ENCODE results near the gene TOMM7.
A peak's percentile ranks its signal among the peaks of the same experiment; 100 is the strongest.
"Not testable (repeated sequence)": the region's sequence is repeated elsewhere in the genome, so short reads cannot be mapped to it uniquely, and the experiment has no call there.

Gene TOMM7

DNA sequence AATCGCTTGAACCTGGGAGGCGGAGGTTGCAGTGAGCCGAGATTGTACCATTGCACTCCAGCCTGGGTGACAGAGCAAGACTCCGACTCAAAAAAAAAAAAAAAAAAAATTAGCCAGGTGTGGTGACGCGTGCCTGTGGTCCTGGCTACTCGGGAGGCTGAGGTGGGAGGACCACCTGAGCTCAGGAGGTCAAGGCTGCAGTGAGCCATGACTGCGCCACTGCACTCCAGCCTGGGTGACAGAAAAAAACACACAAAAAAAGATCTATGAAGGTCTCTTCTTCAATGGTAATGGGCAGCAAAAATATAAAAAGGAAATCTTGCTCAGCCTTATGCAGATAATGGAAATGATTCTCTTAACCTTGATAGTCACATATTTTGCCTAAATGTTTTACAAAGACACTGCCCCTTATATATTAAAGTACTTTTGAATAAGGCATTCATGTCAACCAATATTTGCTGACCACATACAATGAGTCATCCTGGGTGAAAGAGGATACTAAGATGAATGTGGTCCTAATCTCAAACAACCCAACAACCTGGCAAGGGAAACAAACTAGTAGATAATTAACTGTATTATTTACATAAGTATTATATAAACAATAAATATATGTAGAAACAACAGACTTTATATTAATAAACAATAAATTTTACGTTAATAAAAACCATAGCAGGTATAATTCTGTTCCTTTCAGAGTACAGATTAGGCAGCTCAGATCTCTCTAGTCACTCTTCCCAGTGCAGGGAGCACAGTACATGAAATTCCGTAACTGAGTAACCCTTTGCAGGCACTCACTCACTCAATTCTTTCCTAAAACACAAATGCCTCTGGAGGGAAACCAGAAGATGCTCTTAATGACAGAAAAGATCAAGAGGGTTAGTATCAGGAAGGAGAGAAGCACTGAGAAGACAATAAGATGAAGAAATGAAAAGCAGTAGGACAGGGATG is 8.1 kb downstream of the TOMM7 start:
- peak; percentile 53 for DNase-seq

DNA sequence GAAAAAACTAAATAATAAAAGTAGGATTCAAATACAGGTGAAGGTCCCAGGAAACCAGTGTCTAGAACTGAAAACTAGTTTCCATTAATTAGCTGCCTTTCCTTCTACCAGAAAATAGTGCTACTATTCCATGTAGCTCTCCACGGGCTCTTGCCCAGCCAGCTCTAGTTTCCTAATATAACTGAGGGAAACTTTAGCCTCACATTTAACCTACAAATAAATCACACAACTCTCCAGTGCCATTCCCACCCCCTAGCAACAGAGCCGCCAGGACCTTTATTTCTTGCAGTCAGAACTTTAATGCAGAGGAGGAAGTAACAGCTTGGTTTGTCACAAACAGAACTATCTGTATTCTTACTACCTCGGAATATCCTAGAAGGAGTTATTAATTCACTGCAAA is 10.3 kb downstream of the TOMM7 start:
- no peak for DNase-seq

DNA sequence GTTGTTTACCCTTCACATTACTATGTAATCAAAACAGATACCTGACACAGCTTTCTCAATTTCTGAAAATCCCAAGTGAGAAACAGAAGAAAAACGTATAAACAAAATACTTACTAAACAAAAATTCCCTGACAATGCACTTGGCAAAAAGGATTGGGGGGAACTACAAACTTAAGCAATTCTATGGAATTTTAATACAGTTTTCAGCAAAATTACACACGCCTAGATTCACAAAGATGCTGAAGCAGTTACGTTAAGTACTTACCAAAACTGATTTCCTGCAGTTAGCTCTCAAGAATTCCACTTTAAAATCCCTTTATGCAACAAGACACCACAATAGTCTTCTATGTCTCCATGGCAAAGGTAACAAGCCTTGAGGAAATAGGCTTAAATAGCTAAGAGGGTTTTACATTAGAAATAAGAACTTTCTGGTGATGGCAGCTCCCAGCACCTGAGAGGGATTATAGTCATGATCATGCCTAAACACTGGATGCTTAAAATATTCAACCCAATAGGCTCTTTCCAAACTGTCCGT is 10.8 kb downstream of the TOMM7 start:
- DNase-seq, result no peak

DNA sequence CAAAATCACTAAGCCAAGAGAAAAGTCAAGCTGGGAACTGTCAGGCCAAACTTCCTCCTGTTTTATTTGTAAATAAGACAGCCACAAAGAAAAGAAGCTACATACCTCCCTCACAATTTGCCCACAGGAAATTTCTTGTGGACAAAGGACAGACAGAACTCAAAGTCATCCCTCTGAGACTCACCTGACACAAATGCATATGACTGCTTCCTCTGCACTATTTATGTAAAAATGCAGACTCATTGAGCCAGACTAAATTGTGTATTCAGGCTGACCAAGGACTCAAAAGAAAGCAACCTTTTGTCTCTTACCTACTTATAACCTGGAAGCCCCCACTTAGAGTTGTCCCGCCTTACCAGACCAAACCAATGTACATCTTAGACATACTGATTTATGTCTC is 11.8 kb downstream of the TOMM7 start:
- DNase-seq, result no peak

DNA sequence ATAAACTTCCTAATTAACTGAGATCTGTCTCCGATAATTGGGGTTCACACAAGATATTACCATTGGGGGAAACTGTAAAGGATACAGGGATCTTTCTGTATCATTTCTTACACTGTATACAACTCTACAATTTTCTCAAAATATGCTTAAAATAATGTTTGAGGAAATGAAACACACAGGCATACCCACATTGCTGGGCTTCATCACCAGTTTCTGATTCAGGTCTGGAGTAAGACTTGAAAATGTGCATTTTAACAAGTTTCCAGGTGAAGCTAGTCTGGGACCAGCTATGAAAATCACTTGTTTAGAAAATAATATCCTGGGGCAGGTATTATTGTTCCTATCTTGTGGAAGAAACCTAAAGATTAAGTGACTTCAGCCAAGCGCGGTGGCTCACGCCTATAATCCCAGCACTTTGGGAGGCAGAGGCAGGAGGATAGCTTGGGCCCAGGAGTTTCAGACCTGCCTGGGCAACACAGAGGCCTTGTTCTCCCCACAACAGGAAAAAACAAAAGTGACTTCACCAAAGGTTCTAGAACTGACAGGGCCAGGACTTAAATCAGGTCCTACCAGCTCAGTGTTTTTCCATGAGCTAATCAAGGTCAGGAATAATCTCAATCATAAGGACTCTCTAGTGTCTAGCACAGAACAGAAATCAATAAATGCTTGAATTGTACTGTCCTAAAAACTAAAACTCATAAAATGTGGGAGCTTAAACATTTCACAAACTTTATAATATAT is 12.6 kb downstream of the TOMM7 start:
- DNase-seq, result no peak

DNA sequence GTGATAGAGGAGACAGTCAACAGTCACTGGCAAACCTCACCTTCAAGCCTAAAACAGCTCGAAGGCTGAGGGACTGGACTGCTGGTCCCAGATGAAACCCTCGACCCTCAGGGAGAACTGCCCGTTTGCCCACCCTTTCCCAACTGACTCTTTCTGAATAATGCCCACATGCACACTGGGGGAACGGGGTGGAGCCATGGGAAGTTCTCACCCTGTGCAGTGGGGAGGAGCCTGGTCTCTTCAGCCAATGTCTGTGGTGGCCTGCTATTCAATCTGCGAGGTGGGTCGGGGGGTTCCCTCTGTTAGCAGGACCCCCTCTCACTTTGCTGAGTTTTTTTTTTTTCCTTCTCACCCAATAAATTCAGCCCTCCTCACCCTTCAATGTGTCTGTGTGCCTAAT is 14.5 kb downstream of the TOMM7 start:
- no peak for DNase-seq

DNA sequence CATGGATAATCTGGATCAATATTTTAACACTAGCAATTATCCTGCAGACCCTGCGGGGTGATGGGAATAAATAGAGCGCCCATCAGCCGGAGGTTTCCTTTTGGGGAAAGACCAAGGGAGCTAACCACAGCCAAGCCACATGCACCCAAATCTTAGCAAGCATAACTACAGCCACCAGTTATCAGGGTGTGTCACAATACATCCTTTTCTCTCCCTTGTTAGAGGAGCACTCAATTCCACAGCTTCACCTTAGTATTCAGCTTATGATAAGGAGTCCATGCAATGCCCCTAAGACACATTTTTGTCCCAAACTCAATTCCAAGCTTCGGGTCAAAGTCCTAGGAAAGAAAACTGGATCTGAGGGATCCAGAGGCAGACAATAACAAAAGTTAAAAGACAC is 15.9 kb downstream of the TOMM7 start:
- no peak for DNase-seq

DNA sequence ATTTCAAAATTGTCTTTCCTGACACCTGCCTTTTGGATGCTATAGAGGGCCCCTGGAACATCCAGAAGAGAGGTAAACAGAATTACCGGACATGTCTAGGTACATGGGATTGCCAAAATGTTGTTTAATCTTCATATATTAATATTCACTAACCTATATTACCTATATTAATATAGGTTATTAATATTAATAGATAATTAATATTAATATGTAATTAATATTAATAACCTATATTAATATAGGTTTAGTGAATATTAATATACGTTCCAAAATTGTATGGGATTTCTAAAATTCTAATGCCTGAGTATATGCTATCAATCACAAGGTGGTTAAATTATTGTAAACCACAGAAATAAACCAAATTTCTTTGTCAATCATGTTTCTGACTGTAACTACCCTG is 17.4 kb downstream of the TOMM7 start:
- DNase-seq, result no peak

DNA sequence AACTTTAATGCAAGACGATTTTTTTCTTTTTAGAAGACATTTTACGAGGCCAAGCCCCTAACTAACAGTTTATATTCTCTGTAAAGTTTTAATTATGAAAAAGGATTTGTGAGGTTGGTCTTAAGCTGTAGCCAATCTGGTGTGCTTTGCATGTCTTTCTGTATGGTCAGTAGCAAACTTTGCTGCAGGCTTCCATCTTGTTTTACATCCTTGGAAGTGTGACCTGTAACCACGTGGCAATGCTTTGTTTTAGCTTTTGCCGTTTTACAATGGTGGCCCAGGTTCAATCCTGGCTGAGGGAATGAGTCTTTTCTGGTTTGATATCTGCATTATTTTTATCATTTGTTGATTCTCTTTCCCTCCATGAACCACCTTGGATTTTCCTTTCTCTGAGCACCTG is 19.8 kb downstream of the TOMM7 start:
- DNase-seq, result not testable (repeated sequence)

DNA sequence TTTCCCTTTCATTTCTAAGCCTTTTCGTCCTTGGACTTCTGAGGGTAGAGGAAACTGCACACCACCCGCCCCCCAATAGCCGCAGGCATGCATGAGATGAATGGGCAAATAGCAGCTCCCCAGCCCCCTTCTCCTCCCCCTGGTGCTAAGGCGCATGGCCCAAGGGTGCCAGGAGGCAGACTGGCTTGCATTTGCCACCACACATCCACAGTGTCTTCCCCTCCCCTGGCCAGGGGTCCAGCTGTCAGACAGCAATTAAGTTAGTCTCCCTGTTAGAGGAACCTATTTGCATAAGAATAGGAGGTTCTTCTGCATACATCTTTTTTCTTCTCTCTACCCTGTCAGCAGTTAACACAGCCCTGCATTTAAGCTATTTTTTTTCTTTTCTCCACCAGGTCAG is 20.2 kb downstream of the TOMM7 start:
- no peak for DNase-seq

DNA sequence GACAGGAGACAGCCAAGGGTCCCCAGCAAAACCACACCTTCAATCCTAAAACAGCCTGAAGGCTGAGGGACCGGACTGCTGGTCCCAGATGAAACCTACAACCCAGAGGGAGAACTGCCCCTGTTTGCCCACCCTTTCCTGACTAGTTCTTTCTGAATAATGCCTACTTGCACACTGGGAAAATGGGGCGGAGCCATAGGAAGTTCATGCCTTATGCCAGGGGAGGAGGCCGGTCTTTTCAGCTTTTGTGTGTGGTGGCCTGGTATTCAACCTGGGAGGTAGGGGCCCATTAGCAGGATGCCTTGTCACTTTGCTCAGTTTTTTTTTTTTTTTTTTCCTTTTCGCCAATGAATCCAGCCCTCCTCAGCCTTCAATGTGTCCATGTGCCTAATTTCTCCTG is 20.7 kb downstream of the TOMM7 start:
- DNase-seq, result no peak

DNA sequence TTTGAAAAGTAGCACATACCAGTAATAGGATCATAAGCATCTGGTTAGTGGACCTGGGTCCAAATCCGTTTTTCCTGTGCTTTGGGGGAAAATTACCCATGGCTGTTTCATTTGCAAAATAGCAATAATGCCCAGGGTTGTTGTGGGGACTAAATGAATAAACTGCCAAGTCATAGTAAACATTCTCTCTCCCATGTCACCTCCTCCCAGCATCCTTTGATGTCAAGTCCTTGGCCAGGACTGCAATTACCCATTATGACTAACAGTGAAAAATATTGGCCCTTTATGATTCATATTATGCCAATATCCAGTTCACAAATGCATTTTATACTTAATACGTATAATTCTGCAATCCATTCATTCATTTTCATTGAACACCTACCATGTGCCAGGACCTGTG is 23.0 kb downstream of the TOMM7 start:
- peak; percentile 37 for DNase-seq

DNA sequence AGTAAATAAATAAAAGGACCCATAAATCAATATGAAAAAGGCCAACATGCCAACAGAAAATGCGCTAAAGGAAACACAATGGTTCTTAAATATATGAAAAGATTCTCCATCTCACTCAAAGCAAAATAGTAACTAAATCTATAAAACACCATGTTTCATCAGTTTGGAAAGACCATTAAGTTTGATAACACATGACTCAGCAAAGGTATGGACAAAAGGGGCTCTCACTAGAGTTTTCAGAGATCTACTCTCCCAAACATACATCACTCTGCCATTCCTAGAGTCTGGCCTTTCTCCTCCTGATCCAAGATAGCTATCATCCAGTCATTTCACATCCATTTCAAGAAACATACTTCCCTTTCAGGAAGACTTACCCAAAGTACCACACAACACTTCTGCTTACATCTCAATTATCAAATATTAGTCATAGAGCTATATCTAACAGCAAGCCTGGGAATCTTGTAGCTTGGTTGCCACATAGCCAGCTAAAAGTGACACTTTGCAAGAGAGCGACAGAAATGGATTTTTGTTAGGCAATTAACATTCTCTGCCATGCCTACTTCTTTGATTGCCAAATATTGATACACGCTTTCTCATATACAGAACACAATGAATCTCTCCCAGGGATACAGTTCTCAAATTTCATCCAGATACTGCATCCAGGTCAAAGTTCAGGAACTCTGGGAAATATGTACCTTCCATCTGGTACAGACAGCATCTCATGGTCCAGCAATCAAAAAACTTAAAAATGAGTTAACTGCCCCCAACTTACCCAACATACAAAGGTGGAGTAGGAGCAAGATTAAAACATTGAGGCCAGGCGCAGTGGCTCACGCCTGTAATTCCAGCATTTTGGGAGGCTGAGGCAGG is 28.8 kb downstream of the TOMM7 start:
- DNase-seq, result no peak

DNA sequence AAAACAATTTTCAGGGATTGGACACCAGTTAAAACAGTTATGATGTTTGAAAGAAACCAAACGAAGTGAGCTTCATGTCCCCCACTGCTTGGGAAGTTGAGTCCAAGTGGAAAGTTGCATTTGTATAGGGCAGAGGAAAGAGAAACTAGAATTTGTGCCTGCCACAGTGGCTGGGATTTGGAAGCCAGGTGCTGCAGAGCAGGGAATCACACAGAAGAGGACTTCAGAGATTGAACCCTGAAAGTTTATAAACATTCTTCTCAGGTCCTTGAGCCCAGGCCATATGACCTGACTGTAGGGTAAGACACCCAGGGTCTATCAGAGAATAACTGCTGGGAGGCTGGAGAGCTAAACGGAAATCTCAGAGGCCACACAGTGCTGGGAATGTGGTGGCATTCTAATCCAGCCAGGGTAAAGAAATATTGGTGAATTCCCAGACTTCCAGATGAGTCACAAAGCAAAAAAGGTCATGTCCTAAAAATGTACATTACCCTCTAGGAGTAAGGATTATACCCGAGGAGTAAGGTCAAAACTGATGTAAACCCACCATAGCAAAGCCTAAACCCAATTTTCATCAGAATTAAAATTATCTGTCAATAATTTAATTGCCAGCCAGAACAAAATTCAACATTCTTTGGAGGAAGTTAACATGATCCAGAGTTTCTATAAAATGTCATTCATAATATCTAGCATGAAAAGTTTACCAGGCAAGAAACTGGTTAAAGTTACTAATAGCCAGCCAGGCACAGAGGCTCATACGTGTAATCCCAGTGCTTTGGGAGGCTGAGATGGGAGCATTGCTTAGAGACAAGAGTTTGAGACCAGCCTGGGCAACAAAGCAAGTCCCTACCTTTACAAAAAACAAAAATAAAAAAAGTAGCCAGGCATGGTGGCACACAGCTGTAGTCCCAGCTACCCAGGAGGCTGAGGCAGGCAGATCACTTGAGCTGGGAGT is 31.2 kb downstream of the TOMM7 start:
- peak; percentile 55 for DNase-seq

DNA sequence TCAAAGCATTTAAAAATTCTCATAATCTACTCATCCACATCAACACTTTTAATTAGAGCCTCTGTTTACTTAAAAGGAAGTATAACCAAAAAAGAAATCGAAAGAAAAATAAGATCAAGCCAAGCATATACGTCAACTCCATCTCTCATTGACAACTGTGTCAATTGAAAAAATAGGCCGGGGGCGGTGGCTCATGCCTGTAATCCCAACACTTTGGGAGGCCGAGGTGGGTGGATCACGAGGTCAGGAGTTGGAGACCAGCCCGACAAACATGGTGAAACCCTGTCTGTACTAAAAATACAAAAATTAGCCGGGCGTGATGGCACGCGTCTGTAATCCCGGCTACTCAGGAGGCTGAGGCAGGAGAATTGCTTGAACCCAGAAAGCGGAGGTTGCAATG is 32.0 kb downstream of the TOMM7 start:
- not testable (repeated sequence) for DNase-seq

DNA sequence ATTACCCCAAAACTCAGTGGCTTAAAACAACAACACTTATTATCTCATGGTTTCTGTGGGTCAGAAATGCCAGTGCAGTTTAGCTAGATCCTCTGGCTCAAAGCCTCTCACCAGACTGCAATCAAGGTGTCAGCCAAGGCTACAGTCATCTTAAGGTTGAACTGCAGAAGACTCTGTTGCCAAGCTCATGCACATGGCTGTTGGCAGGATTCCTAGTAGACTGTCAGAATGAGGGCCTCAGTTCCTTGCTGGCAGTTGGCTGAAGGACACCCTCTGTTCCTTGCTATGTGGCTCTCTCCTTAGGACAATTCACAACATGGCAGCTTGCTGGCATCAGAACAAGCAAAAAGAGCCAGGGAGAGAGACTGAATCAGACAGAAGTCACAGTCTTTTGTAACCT is 34.7 kb downstream of the TOMM7 start:
- no peak for DNase-seq

DNA sequence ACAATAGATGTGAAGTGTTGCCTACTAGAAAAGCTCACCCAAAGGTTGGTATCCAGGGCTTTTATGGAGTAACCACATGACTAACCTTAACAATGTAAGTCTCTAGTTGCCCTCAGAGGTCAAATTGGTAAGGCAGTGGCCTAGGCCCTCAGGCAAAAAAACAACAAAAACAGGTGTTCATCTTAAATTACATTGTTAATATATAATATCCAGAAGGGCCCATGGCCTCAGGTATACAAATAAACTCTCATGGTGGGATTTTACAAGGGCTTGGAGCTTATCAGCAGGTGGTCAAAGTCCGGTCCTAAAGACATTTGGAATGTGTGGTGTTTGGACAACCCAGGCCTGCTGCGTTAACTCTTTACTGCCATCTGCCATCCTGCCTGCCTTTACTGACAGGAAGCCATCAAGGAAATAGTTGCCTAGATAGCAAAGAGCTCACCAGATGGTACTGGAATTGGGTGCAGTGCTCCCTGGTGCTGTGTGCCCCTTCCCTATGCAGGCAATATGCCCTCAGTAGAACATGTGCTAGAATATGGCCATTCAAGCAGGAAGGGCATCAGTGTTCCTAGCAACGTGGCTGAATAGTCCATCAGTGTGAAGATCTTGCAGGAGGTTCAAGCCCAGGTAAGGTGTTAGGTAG is 36.2 kb downstream of the TOMM7 start:
- DNase-seq, result no peak

DNA sequence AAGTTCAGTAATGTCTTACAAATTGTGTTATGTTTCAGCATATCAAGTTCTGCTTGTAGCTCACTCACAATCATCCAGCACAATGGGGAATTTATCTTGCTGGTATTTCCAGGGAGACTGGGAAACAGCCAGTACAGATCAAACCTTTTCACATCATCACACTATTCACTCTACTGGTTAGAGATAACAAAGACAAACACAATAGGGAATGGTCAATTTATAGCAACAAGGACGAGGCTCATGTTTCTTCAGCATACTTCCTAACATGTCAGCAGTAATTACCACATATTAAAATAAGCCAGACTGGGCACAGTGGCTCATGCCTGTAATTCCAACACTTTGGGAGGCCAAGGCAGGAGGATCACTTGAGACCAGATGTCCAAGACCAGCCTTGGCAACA is 38.3 kb downstream of the TOMM7 start:
- DNase-seq, result no peak

DNA sequence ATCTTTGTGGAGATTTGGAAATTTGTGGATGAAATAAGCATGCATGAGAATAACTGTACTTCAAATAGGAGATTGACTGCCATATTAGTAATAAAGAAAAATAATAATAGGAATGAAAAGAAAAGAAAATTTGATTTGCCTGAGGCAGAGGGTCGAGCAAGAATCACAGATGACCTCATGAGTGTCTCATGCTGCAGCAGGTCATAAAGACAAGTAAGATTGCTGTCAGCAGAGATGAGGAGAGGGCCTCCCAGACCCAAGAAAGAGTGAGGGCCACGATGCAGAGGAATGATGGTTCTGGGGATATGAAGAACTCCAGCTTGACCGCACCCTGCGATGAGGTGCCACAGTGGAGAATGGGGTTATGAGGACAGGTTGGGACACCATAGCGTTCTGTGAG is 39.2 kb downstream of the TOMM7 start:
- no peak for DNase-seq

DNA sequence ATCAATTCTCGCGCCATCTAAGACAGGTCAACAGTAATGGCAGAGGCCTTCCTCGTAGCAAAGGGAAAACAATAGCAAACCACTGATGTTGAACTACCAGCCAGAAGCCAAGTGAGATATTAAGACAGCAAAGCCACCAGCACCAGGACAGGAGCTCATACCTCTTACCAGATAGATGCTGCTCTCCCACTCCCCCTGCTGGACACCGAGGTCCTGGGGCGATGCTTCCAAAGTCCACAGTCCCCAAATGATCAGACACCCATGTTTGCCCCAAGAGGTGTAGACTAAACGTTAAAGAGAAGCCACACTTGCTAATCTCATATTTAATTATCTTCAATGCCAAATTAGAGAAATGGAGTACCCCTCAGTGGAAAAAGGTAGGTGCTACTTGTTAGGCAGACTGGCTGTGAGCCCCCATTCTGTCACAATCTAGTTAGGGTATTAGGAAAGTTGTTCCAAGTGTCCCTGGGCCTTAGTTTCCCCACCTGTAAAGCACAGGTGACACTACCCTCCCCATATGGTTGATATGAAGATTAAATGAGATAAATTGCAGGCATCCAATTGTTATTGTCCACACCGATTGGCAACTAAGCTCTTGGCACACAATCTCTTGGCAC is 39.9 kb downstream of the TOMM7 start:
- DNase-seq, result peak; percentile 49

DNA sequence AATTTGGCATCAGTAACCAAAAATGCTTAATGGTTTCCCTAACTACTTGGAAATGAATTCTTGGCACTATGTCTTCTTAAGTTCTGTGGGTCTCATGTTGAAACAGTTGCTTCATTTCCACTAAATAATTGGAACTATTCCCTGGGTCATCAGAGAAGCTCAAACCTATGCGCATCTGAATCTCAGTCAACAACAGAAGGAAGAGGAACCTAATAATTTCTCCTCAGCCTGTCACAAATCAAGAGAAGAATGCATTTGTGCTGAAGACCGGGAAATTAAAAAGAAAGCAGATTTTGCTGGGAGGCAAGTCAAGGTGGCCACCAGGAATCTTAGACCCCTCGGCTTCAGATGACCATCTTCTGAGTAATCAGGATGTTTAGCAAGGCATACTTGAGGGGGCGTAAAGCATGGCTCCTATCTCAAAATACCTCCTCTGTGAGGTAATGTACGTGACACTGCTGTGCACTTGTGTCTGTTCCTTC is 41.4 kb downstream of the TOMM7 start:
- peak; percentile 81 for DNase-seq

Data from HCEC 1CT (cell line).